Tibial artery (tissue), 4 donors: Measurements from ENCODE around the gene OGFR.

Experiments
- DNase-seq, 2 donors: peaks; one replicate each; pipeline ENCODE4 v3.0.0-alpha.2; 2019
- H3K27ac ChIP-seq, 2 donors: fragments of 200-600 bp; sonication (generic) in 1 of 2; 1 replicate in 1 of 2; 2 replicates in 1 of 2; pipeline ENCODE4 v1.5.1; 2018 to 2019; ENCODE audit warnings: mild to moderate bottlenecking in 1 of 2
- H3K27me3 ChIP-seq, 2 donors: fragments of 200-600 bp; sonication (generic) in 1 of 2; one replicate each; pipeline versions ENCODE4 v1.5.1 to v1.6.0; 2016 to 2019
- H3K36me3 ChIP-seq, 3 donors: fragments of 200-600 bp; sonication (generic) in 2 of 3; one replicate each; pipeline ENCODE4 v1.5.1; 2016 to 2019; ENCODE audit warnings: mild to moderate bottlenecking in 2 of 3
- H3K4me1 ChIP-seq, 4 donors: fragments of 200-600 bp; sonication (generic) in 2 of 4; 1 replicate in 3 of 4; 2 replicates in 1 of 4; pipeline ENCODE4 v1.5.1; 2016 to 2019
- H3K4me3 ChIP-seq, 2 donors: fragments of 200-600 bp; sonication (generic) in 1 of 2; 1 replicate in 1 of 2; 2 replicates in 1 of 2; pipeline ENCODE4 v1.5.1; 2018 to 2019; ENCODE audit warnings: mild to moderate bottlenecking in 2 of 2
- H3K9me3 ChIP-seq, 3 donors: fragments of 200-600 bp; sonication (generic) in 1 of 3; one replicate each; pipeline ENCODE4 v1.5.1; 2016 to 2019
- CTCF ChIP-seq, 2 experiments: fragments of 200-600 bp in 1 of 2; fragments of 450-650 bp in 1 of 2; IDR thresholded peaks; one replicate each; pipeline ENCODE4 v1.5.1; 2017 to 2019; ENCODE audit warnings: antibody characterized with exemption in 2 of 2, mild to moderate bottlenecking in 1 of 2, moderate library complexity in 1 of 2
- intact Hi-C: fragments of 100-400 bp; cut with DNase I; formaldehyde crosslinking; loops from one replicate; pipeline ENCODE4 v1.15.0; 2023; ENCODE audit warnings: low total_unique reads

OGFR gene

GRCh38 chr20:62804627-62805154, at the start of gene OGFR:
Gene OGFR (plus strand): TSS chr20:62804835. CDS start chr20:62804860, 25 bp downstream.
- DNase-seq = peak; percentile 51 to 81
- H3K27me3 ChIP-seq = no peaks in the 10 kb centered on the region
- intact Hi-C loops = loop anchor here (5.0 to 10.0 kb wide), 2 partner anchors 60 to 137 kb away; partner anchors contain the start of gene TCFL5
- H3K36me3 ChIP-seq = peaks cover 22 to 49% (median 46%) of the 10 kb centered on the region in 3 donors
- peak within 1 kb of the TSS; percentile 84 to 92 for H3K4me3 ChIP-seq
- no peak for TF ChIP-seq CTCF (IDR thresholded peaks at IDR 0.05)
- H3K27ac ChIP-seq = peak within 1 kb of the TSS; percentile 77 to 85
- peaks cover 0 to 54% (median 26%) of the 10 kb centered on the region in 4 donors for H3K4me1 ChIP-seq
- H3K9me3 ChIP-seq = no peaks in the 10 kb centered on the region

- Histone ChIP-seq H3K36me3 (no peaks in the 10 kb centered on the region), H3K27me3 (peaks cover 0 to 59% of the 10 kb centered on the region in 2 donors), H3K9me3 (peaks cover 0 to 5% (median 0%) of the 10 kb centered on the region in 3 donors), H3K4me3 (no peak overlapping the region), H3K4me1 (no peaks in the 10 kb centered on the region), H3K27ac (no peak overlapping the region)
- no peak for DNase-seq
- intact Hi-C loops = no loop called here
- TF ChIP-seq CTCF (IDR thresholded peaks at IDR 0.05) = no peak
Observed at GRCh38 chr20:62754991-62755356, 49.7 kb upstream of the OGFR start.

DNA sequence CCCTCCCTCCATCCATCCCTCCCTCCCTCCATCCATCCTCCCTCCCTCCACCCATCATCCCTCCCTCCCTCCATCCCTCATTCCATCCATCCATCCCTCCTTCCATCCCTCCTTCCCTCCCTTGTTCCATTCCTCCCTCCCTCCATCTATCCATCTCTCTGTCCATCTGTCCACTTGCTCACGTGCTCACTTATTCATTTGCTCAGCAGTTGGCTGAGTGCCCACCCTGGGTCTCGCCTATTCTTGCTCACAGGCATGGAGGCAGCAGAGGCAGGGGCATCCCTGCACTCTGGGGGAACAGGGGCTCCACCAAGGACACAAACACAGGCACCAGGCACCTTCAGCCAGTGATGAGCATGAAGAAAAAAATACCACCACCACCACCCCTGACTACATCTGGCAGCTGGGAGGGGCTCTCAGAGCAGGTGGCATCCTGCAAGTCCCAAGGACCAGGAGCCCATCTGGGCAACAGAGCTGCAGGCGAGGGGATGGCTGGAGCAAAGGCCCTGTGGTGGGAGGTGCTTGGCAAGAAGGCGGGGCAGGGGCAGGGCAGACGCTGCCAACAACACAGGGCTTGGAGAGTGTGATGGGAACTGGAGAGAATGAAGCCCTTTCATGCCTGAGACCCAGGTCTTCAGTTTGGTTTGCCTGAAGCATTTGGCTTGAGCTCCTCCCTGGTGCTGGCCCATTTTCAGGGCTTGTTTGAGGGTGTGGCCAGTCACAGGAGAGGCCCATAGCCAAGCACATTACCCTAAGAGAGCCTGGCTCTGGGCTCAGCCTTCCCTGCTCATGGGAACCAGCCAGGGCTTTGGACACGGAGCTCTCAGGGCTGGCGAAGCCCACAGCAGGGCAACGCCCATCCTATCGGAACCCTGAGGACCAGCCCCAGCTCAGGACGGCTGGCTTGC, 48.6 kb upstream of the OGFR start:
- TF ChIP-seq CTCF (IDR thresholded peaks at IDR 0.05) = no peak

DNA sequence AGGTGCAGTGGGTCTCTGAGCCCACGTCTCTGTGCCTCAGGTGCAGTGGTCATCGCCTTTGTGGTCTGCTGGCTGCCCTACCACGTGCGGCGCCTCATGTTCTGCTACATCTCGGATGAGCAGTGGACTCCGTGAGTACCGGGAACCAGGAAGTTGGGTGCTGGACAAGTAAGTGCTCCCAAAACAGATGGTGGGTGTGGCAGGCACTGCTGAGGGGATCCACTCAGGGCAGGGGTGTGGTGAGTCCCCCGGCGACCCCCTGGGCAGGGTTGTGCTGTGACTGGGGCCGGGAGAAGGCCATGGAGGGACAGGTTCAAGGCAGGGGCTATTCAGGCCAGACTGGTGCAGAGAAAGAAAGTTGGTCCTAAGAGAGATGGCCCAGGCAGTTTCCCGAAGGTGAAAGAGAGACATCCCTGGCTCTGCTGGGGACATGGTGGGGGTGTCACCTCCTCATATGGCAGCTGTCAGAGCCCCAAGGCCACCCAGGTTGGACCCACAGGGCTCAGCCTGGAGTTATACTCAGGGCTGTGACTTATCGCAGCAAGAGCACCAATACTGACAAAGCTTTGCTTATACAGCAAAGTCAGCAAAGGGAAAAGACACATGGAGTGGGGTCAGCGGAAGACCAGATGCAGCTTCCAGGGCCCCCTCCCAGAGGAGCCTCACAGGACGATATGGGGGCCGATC, 46.3 kb upstream of the OGFR start:
- Histone ChIP-seq H3K9me3 (peaks cover 0 to 5% (median 0%) of the 10 kb centered on the region in 3 donors), H3K4me1 (no peaks in the 10 kb centered on the region), H3K27me3 (peaks cover 0 to 72% of the 10 kb centered on the region in 2 donors), H3K4me3 (no peak overlapping the region), H3K27ac (no peak overlapping the region), H3K36me3 (no peaks in the 10 kb centered on the region)
- DNase-seq = no peak
- intact Hi-C loops = no loop called here
- TF ChIP-seq CTCF (IDR thresholded peaks at IDR 0.05) = no peak

More for the DNA sequence above, 48.6 kb upstream of the OGFR start:
- no peaks in the 10 kb centered on the region for H3K4me1 ChIP-seq
- peaks cover 0 to 70% of the 10 kb centered on the region in 2 donors for H3K27me3 ChIP-seq
- no peaks in the 10 kb centered on the region for H3K36me3 ChIP-seq
- no peak overlapping the region for H3K4me3 ChIP-seq
- no peak for DNase-seq
- intact Hi-C loops = no loop called here
- H3K27ac ChIP-seq = no peak overlapping the region
- H3K9me3 ChIP-seq = peaks cover 0 to 5% (median 0%) of the 10 kb centered on the region in 3 donors

GRCh38 chr20:62759981-62760431, 44.6 kb upstream of the OGFR start:
- Histone ChIP-seq H3K4me3 (no peak overlapping the region), H3K36me3 (no peaks in the 10 kb centered on the region), H3K27me3 (peaks cover 0 to 73% of the 10 kb centered on the region in 2 donors), H3K27ac (no peak overlapping the region), H3K9me3 (peaks cover 0 to 5% (median 0%) of the 10 kb centered on the region in 3 donors), H3K4me1 (no peaks in the 10 kb centered on the region)
- intact Hi-C loops = no loop called here
- TF ChIP-seq CTCF (IDR thresholded peaks at IDR 0.05) = no peak
- DNase-seq = no peak
